WTC11 (cell line): ENCODE results near the gene ZFYVE26. TPM values are rescaled to one million over a fixed set of nuclear protein-coding genes. Genes with fewer than 3 reads are reported as not detected.
A peak's percentile ranks its signal among the peaks of the same experiment; 100 is the strongest.

ENCODE experiments used
- ATAC-seq: fragments of 200-7000 bp; cut with Tn5 transposase; 2 replicates; pipeline ENCODE4 v1.10.0; 2021; ENCODE audit warnings: mild to moderate bottlenecking, moderate library complexity
- CTCF ChIA-PET: fragments of 300-600 bp; sonication (Branson Sonifier 250); formaldehyde crosslinking; loops from one replicate; lab custom pipeline; 2021; ENCODE audit warnings: antibody characterized with exemption; lab: Charles Lee
- POLR2A ChIA-PET: fragments of 350-600 bp; sonication (Branson Sonifier 250); formaldehyde crosslinking; loops from one replicate; lab custom pipeline; 2021; ENCODE audit warnings: antibody characterized with exemption; lab: Charles Lee
- DNase-seq: peaks from one replicate; pipeline ENCODE4 v3.0.0; 2021; ENCODE audit warnings: low spot score
- H3K27ac Mint-ChIP-seq: 2 replicates; pipeline ENCODE4 v1.8.0; 2021; ENCODE audit warnings: mixed read lengths
- H3K27me3 Mint-ChIP-seq: 2 replicates; pipeline ENCODE4 v1.8.0; 2021; ENCODE audit warnings: low read depth, mild to moderate bottlenecking, moderate library complexity, mixed read lengths
- H3K36me3 Mint-ChIP-seq: 2 replicates; pipeline ENCODE4 v1.8.0; 2021; ENCODE audit warnings: mixed read lengths
- H3K4me1 Mint-ChIP-seq: 2 replicates; pipeline ENCODE4 v1.8.0; 2022; ENCODE audit warnings: mixed read lengths
- H3K4me3 Mint-ChIP-seq: 2 replicates; pipeline ENCODE4 v1.8.0; 2021; ENCODE audit warnings: mild to moderate bottlenecking, moderate library complexity, mixed read lengths
- H3K9me3 Mint-ChIP-seq: 2 replicates; pipeline ENCODE4 v1.8.0; 2021; ENCODE audit warnings: mixed read lengths
- CREB1 ChIP-seq: sonication (generic); formaldehyde crosslinking; IDR thresholded peaks from 2 replicates; pipeline ENCODE4 v1.8.0; 2023; ENCODE audit warnings: mild to moderate bottlenecking, missing genetic modification reagents
- CTCF ChIP-seq: fragments of 200-600 bp; IDR thresholded peaks from 2 replicates; pipeline ENCODE4 v1.8.0; 2022; ENCODE audit warnings: antibody characterized with exemption
- E2F5 ChIP-seq: sonication (generic); formaldehyde crosslinking; IDR thresholded peaks from 2 replicates; pipeline ENCODE4 v1.8.1; 2022; ENCODE audit warnings: mild to moderate bottlenecking, moderate library complexity, missing genetic modification reagents
- ETV6 ChIP-seq: sonication (generic); formaldehyde crosslinking; IDR thresholded peaks from 2 replicates; pipeline ENCODE4 v1.8.1; 2022; ENCODE audit warnings: mild to moderate bottlenecking, missing genetic modification reagents
- FOXJ3 ChIP-seq: sonication (generic); formaldehyde crosslinking; IDR thresholded peaks from 2 replicates; pipeline ENCODE4 v1.9.0; 2021; ENCODE audit warnings: missing genetic modification reagents, mild to moderate bottlenecking, borderline replicate concordance
- FOXP1 ChIP-seq: sonication (generic); formaldehyde crosslinking; IDR thresholded peaks from 2 replicates; pipeline ENCODE4 v1.8.0; 2022; ENCODE audit warnings: missing genetic modification reagents, mild to moderate bottlenecking, moderate library complexity, borderline replicate concordance
- GABPB1 ChIP-seq: sonication (generic); formaldehyde crosslinking; IDR thresholded peaks from 2 replicates; pipeline ENCODE4 v1.8.1; 2023; ENCODE audit warnings: mild to moderate bottlenecking, missing genetic modification reagents
- GRHL2 ChIP-seq: fragments of 250-450 bp; sonication (Bioruptor Pico); IDR thresholded peaks from 2 replicates; pipeline ENCODE4 v1.8.0; 2022; ENCODE audit warnings: mild to moderate bottlenecking, moderate library complexity; ENCODE audit not compliant: insufficient replicate concordance, severe bottlenecking
- IRF1 ChIP-seq: sonication (generic); formaldehyde crosslinking; IDR thresholded peaks from 2 replicates; pipeline ENCODE4 v1.8.0; 2023; ENCODE audit warnings: missing genetic modification reagents
- JAZF1 ChIP-seq: fragments of 250-450 bp; sonication (Bioruptor Pico); IDR thresholded peaks from 2 replicates; pipeline ENCODE4 v1.9.0; 2021; ENCODE audit warnings: moderate library complexity, mild to moderate bottlenecking, inconsistent platforms
- MAX ChIP-seq: sonication (generic); formaldehyde crosslinking; IDR thresholded peaks from 2 replicates; pipeline ENCODE4 v1.8.0; 2022; ENCODE audit warnings: mild to moderate bottlenecking, missing genetic modification reagents
- NR1H2 ChIP-seq: sonication (generic); formaldehyde crosslinking; IDR thresholded peaks from 2 replicates; pipeline ENCODE4 v1.9.0; 2021; ENCODE audit warnings: mild to moderate bottlenecking, moderate library complexity, missing genetic modification reagents
- PRDM15 ChIP-seq: sonication (generic); formaldehyde crosslinking; IDR thresholded peaks from 2 replicates; pipeline ENCODE4 v1.8.0; 2022; ENCODE audit warnings: missing genetic modification reagents
- RELA ChIP-seq: sonication (generic); formaldehyde crosslinking; IDR thresholded peaks from 2 replicates; pipeline ENCODE4 v1.8.1; 2022; ENCODE audit warnings: missing genetic modification reagents, mild to moderate bottlenecking, borderline replicate concordance
- SMAD3 ChIP-seq: sonication (generic); formaldehyde crosslinking; IDR thresholded peaks from 2 replicates; pipeline ENCODE4 v1.8.0; 2022; ENCODE audit warnings: missing genetic modification reagents, mild to moderate bottlenecking, borderline replicate concordance
- ZBTB21 ChIP-seq: sonication (generic); formaldehyde crosslinking; IDR thresholded peaks from 2 replicates; pipeline ENCODE4 v1.8.1; 2023; ENCODE audit warnings: mild to moderate bottlenecking, missing genetic modification reagents, borderline replicate concordance
- ZNF138 ChIP-seq: sonication (generic); formaldehyde crosslinking; conservative IDR thresholded peaks from 2 replicates; pipeline ENCODE4 v1.8.1; 2022; ENCODE audit warnings: mild to moderate bottlenecking, moderate library complexity, missing genetic modification reagents
- ZNF281 ChIP-seq: sonication (generic); formaldehyde crosslinking; IDR thresholded peaks from 2 replicates; pipeline ENCODE4 v1.8.0; 2023; ENCODE audit warnings: mild to moderate bottlenecking, missing genetic modification reagents
- ZNF317 ChIP-seq: sonication (generic); formaldehyde crosslinking; IDR thresholded peaks from 2 replicates; pipeline ENCODE4 v1.8.1; 2023; ENCODE audit warnings: low read depth, mild to moderate bottlenecking, moderate library complexity, missing genetic modification reagents, borderline replicate concordance
- ZNF512 ChIP-seq: sonication (generic); formaldehyde crosslinking; IDR thresholded peaks from 2 replicates; pipeline ENCODE4 v1.8.1; 2022; ENCODE audit warnings: missing genetic modification reagents, borderline replicate concordance
- total RNA-seq: library from RNA; stranded (reverse); gene quantifications from 3 replicates; pipeline ENCODE4 v1.2.3, GENCODE V29; 2021

ZFYVE26 gene
- total RNA-seq, 1 experiment from 2014 or later = 25.8 TPM

- Mint-ChIP-seq H3K4me1 (peaks cover 23% of the 10 kb centered on the region), H3K9me3 (no peaks in the 10 kb centered on the region), H3K4me3 (no peak overlapping the region), H3K27me3 (no peaks in the 10 kb centered on the region), H3K27ac (no peak overlapping the region), H3K36me3 (no peaks in the 10 kb centered on the region)
- TF ChIP-seq GRHL2 (CRISPR knock-in tag) (no peak), NR1H2 (CRISPR knock-in tag) (no peak), CREB1 (CRISPR knock-in tag) (no peak), ZNF138 (CRISPR knock-in tag) (no peak), ZNF281 (CRISPR knock-in tag) (no peak), ZNF317 (CRISPR knock-in tag) (no peak), CTCF (no peak)
- ChIA-PET POLR2A (no interaction called here), CTCF (interaction anchor here (1.0 to 2.0 kb wide), 2 partner anchors 12 to 29 kb away, joined by 3 to 8 read pairs; no protein-coding TSS in a partner anchor)
- ATAC-seq = no peak
- no peak for DNase-seq
Observed at GRCh38 chr14:67733616-67734015, 82.8 kb downstream of the ZFYVE26 start.

GRCh38 chr14:67729072-67729885 lies 87.1 kb downstream of the ZFYVE26 start:
- Mint-ChIP-seq H3K4me3 (peak overlapping the region; percentile 43), H3K9me3 (no peaks in the 10 kb centered on the region), H3K27ac (peak overlapping the region; percentile 57), H3K27me3 (no peaks in the 10 kb centered on the region; the same call in 1 of the 2 replicates), H3K4me1 (peaks cover 21% of the 10 kb centered on the region), H3K36me3 (no peaks in the 10 kb centered on the region)
- ChIA-PET POLR2A (interaction anchor here (0.8 to 3.2 kb wide), 4 partner anchors 23 to 179 kb away, joined by 3 to 21 read pairs (median 4); partner anchors contain the start of gene RDH11), CTCF (interaction anchor here (0.7 to 3.9 kb wide), 9 partner anchors 16 to 1090 kb away, joined by 3 to 18 read pairs (median 3); partner anchors contain the start of genes PIGH and RDH11)
- DNase-seq (peak; percentile 79), ATAC-seq (peak; percentile 99)
- TF ChIP-seq FOXJ3 (CRISPR knock-in tag) (no peak), SMAD3 (CRISPR knock-in tag) (no peak), JAZF1 (CRISPR knock-in tag) (no peak), ZBTB21 (peak; percentile 93), RELA (CRISPR knock-in tag) (no peak), ETV6 (CRISPR knock-in tag) (no peak), E2F5 (0 out of 2 replicates have a peak, but pooled peaks have one; percentile 30), ZNF512 (CRISPR knock-in tag) (0 out of 2 replicates have a peak, but pooled peaks have one; percentile 39), IRF1 (CRISPR knock-in tag) (no peak), PRDM15 (peak; percentile 40; the same call in 1 of the 2 replicates), GABPB1 (CRISPR knock-in tag) (peak; percentile 97), MAX (CRISPR knock-in tag) (peak; percentile 93), FOXP1 (CRISPR knock-in tag) (peak; percentile 91; the same call in 1 of the 2 replicates)
